Activated T-helper 2 cell treated with anti-CD3 and anti-CD28 coated beads, Interferon-gamma antibody, Interleukin-2, Interleukin-4, amounts not matched to agents 10 μg/mL and 5 μg/mL and 100 μg/mL, durations not matched to agents 14 hours and 24 hours and 36 hours (primary cell): Measurements from ENCODE around the gene CYP21A2. TPM values are rescaled to one million over a fixed set of nuclear protein-coding genes. Genes with fewer than 3 reads are reported as not detected.

Experiments
- DNase-seq: peaks from one replicate; pipeline ENCODE4 v3.0.0; 2021; ENCODE audit warnings: low spot score
- H3K27ac Mint-ChIP-seq: one replicate; pipeline ENCODE4 v1.8.0; 2021; ENCODE audit warnings: mixed read lengths
- H3K27me3 Mint-ChIP-seq: one replicate; pipeline ENCODE4 v1.8.0; 2021; ENCODE audit warnings: low read depth, mixed read lengths
- H3K36me3 Mint-ChIP-seq: one replicate; pipeline ENCODE4 v1.8.0; 2021; ENCODE audit warnings: low read depth, mixed read lengths
- H3K4me1 Mint-ChIP-seq: one replicate; pipeline ENCODE4 v1.8.0; 2021; ENCODE audit warnings: low read depth, mixed read lengths
- H3K4me3 Mint-ChIP-seq: one replicate; pipeline ENCODE4 v1.8.0; 2021; ENCODE audit warnings: low read depth, mild to moderate bottlenecking, moderate library complexity, mixed read lengths
- H3K9me3 Mint-ChIP-seq: one replicate; pipeline ENCODE4 v1.8.0; 2021; ENCODE audit warnings: mixed read lengths
- intact Hi-C: fragments of 100-400 bp; cut with micrococcal nuclease; formaldehyde crosslinking; loops from one replicate; pipeline ENCODE4 v1.15.1; 2023
- total RNA-seq: library from RNA; stranded (reverse); gene quantifications from 2 replicates; pipeline ENCODE4 v1.2.3, GENCODE V29; 2022

CYP21A2 gene
- total RNA-seq, 1 donor from 2014 or later, result 0.25 TPM

DNA sequence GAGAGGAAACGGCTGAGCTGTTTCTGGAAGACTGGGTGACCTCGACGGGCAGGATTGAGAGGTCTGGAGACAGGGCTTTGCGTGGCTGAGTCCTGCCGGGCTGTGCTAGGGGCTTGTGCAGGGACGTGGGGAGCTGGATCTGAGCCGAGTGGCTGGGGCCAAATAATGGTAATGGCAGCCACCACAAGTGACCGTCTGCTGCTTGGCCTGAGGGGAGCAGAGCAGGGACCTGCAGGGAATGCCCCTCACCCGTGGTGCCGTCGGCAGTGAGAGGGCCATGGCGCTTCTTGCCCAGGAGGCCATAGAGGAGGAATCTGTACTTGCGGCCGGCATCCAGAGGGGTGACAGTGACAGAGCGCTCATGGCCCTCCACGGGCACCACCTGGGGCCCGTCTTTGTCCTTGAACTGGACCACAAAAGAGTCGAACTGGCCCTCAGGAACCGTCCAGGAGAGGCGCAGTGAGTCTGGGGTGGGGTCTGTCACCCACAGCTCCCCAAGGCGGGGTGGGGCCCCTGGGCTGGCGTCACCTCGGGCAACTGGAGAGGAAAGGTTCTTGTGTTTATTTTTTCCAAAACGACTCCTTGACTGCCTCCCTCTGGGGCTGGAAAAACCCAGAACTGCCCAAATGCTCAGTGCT, 31.8 kb downstream of the CYP21A2 start:
- Mint-ChIP-seq H3K27ac (no peak overlapping the region), H3K9me3 (no peaks in the 10 kb centered on the region), H3K4me3 (no peak overlapping the region), H3K27me3 (peaks cover 5% of the 10 kb centered on the region), H3K4me1 (peaks cover 3% of the 10 kb centered on the region), H3K36me3 (no peaks in the 10 kb centered on the region)
- no peak for DNase-seq
- intact Hi-C loops, result no loop called here

DNA sequence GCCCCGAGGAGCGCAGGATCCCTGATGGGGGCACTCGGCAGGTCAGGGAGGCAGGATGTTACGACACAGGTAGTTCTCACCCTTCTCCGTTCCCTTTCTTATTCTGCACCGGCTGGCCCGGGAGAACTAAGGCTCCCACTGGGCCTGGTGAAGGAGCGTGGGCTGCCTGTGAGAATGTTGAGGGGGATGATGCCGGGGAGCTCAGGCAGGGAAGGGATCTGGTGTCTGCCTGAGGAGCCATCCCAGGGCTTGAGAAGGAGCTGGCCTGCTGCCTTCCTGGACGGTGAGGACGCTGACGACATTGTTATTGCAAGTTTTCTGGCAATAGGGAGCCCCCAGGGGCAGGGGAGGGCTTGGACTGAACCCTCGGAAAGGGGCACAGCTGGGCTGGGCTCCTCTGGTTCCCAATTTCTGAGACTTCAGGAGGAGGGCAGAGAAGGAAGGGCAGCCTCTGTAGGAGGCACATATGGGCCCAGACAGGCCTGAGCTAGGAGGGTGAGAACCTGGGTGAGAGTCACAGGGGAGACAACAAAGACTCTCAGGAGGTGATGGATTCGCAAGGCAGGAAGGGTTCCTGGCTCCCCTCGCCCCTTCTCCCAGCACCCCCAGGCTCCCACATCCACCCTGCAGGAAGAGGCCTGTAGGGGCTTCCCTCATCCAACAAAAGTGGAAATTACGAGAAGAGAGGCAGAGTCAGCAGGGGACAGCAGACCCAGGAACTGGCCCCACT, 32.8 kb downstream of the CYP21A2 start:
- no peaks in the 10 kb centered on the region for H3K4me1 Mint-ChIP-seq
- H3K27ac Mint-ChIP-seq, result no peak overlapping the region
- H3K4me3 Mint-ChIP-seq, result no peak overlapping the region
- peaks cover 8% of the 10 kb centered on the region for H3K27me3 Mint-ChIP-seq
- intact Hi-C loops, result no loop called here
- no peaks in the 10 kb centered on the region for H3K9me3 Mint-ChIP-seq
- no peak for DNase-seq
- H3K36me3 Mint-ChIP-seq, result no peaks in the 10 kb centered on the region

DNA sequence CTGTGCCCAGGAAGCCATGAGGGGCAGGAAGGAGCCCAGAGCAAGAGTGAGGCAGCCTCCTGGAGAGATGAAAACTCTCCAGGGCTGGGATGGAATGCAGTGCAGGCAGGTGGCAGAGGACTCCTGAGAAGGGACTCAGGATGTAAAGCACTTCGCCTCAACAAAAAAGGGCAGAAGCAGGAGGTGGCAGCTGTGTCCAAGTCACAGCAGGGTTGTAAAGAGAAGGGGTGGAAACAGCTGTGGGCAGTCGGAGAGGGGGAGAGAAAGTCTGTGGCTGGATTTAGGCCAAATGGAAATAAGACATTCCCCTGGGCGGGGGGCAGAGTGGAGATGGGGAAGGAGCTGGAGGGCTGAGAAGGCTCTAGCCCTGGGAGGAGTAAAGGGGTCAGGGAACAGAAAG, 34.9 kb downstream of the CYP21A2 start:
- Mint-ChIP-seq H3K9me3 (no peaks in the 10 kb centered on the region), H3K4me1 (no peaks in the 10 kb centered on the region)

DNA sequence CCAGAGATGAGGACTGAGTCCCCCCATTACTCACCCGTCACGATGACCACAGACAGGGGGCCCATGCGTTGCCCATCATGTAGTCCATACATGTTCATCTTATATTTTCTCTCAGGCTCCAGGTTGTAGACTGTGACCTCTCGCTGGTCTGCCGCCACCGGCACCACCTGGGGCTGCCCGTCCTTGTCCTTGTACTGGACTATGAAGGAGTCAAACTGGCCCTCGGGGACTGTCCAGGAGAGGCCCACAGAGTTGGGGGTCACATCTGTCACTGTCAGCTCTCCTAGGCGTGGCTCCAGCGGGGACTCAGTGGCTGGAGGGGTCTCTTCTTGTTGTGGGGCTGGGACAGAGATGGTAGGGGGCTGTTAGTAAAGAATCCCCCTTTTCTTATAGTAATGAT, 35.4 kb downstream of the CYP21A2 start:
- DNase-seq, result no peak
- Mint-ChIP-seq H3K9me3 (no peaks in the 10 kb centered on the region), H3K4me1 (no peaks in the 10 kb centered on the region), H3K4me3 (no peak overlapping the region), H3K27me3 (peaks cover 10% of the 10 kb centered on the region), H3K36me3 (no peaks in the 10 kb centered on the region), H3K27ac (no peak overlapping the region)
- intact Hi-C loops, result no loop called here

More for the DNA sequence above, 34.9 kb downstream of the CYP21A2 start:
- H3K27ac Mint-ChIP-seq, result no peak overlapping the region
- intact Hi-C loops, result no loop called here
- H3K27me3 Mint-ChIP-seq, result peaks cover 10% of the 10 kb centered on the region
- H3K4me3 Mint-ChIP-seq, result no peak overlapping the region
- H3K36me3 Mint-ChIP-seq, result no peaks in the 10 kb centered on the region
- no peak for DNase-seq

DNA sequence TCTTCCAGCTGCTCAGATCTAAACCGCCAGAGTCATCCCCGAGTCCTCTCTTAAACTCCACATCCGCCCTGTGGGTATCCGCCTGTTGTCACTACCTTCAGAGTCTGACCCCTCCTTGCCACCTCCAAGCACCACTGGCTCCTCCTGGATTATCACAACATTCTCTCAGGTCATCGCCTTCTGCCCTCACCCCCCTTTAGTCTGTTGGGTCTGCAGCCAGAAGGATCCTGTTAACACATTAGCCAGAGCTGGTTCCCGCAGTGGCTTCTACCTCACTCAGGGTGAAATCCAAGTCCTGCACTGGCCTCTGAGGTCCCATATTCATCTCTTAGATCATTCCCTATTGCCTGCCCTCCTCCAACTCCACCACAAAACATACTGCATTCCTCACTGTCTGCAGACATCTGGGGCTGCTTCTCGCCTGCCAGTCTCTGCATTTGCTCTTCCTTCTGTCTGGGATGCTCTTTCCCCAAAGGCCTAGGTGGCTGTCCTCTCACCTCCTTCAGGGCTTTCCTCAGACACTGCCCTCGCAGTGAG, 36.8 kb downstream of the CYP21A2 start:
- DNase-seq, result no peak
- Mint-ChIP-seq H3K4me3 (no peak overlapping the region), H3K9me3 (no peaks in the 10 kb centered on the region), H3K27ac (no peak overlapping the region), H3K4me1 (no peaks in the 10 kb centered on the region), H3K27me3 (peaks cover 10% of the 10 kb centered on the region), H3K36me3 (no peaks in the 10 kb centered on the region)
- intact Hi-C loops, result no loop called here

DNA sequence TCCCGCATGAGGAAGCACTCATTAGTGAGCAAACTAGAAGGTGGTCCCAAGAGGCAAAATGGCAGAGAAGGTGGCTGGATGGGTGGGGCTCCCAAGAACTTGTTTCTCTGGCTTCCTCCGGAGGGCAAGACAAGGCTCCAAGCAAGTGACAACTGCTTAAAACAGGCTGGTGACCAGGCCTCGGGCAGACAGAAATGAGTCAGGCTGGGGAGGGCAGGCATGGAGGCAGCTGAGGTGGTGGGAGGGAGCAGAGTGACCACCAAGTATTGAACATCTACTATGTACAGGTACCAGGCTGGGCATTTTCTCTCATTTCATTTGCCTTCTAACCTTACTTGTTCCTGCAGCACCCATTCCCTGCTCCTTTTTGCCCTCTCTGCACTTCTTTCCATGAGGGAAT, 37.6 kb downstream of the CYP21A2 start:
- DNase-seq, result no peak
- H3K27me3 Mint-ChIP-seq, result peaks cover 15% of the 10 kb centered on the region
- H3K27ac Mint-ChIP-seq, result no peak overlapping the region
- no peaks in the 10 kb centered on the region for H3K9me3 Mint-ChIP-seq
- H3K36me3 Mint-ChIP-seq, result no peaks in the 10 kb centered on the region
- H3K4me3 Mint-ChIP-seq, result no peak overlapping the region
- intact Hi-C loops, result no loop called here
- no peaks in the 10 kb centered on the region for H3K4me1 Mint-ChIP-seq

DNA sequence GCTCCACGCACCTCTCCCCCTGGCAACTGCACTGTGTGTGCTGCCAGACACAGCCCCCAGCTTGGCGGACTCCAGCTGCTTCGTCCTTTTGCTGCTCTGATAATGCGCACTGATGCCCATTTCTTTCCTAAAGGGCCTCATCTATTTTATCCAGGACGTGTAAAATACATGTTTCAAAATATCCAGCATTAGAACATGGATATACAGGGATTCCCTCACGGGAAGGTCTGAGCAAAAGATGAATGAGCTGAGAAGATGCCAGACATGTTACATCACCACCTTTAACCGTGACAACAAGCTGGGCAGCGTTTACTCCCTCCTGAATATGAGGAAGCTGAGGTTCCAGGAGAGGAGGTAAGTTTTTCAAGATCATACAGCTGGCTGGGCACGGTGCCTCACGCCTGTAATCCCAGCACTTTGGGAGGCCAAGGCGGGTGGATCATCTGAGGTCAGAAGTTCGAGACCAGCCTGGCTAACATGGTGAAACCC, 38.1 kb downstream of the CYP21A2 start:
- Mint-ChIP-seq H3K4me3 (no peak overlapping the region), H3K4me1 (no peaks in the 10 kb centered on the region), H3K36me3 (no peaks in the 10 kb centered on the region), H3K9me3 (no peaks in the 10 kb centered on the region), H3K27ac (no peak overlapping the region), H3K27me3 (peaks cover 18% of the 10 kb centered on the region)
- no peak for DNase-seq
- intact Hi-C loops, result no loop called here

DNA sequence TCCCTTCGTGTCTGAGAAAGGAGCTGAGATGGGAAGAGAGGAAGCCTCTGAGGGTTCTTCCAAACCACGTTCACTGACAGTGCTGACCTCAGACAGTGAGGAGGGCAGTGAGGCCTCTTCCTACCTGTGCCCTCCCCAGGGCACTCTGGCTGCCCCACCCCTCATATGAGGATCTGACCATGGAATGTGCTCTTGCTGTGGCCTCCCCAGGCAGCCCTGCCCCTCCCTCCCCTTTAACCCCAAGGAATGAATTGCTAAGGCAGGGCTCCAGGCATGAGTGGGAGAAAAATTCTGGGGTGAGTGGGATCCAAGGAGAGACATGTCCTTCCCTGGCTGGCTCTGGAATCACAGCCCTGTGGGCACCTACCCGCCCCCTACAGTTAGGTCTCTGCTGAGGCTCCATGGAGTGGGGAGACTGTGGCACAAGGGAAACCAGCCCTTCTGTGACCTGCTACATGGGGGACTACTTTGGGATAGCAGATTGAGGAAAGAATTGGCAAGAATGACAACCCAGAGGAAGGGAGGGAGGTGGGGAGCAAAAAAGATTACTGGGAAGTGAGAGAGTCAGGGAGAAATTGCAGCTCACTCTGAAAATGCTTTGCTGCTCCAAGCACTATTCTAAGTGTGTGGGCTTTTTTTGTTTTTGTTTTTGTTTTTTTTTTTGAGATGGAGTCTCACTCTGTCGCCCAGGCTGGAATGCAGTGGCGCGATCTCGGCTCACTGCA, 41.5 kb downstream of the CYP21A2 start:
- Mint-ChIP-seq H3K4me3 (no peak overlapping the region), H3K36me3 (no peaks in the 10 kb centered on the region), H3K27me3 (peaks cover 39% of the 10 kb centered on the region), H3K27ac (no peak overlapping the region), H3K9me3 (no peaks in the 10 kb centered on the region), H3K4me1 (no peaks in the 10 kb centered on the region)
- no peak for DNase-seq
- intact Hi-C loops, result no loop called here

DNA sequence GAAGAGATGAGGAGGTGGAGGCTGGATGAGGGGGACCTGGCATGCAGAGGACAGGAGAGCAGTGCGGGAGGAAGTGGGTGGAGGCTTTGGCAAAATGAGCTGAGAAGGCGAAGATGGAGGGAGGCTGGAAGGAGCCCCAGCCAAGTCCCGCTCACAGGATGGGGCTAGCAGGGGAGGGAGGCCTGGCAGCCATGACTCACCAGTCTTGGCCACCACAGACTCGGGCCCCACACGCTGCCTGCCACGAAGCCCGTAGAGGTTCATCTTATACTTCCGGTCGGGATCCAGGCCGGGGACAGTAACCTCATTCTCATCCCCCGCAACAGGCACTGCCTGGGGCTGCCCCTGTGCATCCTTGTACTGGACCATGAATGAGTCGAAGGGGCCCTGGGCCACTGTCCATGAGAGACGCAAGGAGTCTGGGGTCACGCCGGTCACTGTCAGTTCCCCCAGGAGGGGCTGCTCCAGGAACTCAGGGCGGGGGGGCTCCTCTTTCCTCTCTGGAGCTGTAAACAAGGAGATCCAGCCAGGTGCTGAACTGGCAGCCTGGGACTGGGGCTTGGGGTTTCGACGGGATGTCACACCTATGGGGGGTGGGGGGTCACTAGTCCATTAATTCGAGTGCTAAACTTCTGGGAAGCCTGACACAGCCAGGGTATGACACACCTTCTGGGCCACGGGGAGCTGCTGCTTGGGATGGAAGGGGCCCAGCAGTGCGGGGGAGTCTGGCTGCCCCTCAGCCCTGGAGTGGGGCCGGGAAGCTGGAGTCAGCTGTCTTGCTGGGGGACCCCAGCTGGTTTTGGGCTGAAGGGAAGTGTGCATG, 43.2 kb downstream of the CYP21A2 start:
- peaks cover 4% of the 10 kb centered on the region for H3K4me1 Mint-ChIP-seq
- H3K27me3 Mint-ChIP-seq, result peaks cover 45% of the 10 kb centered on the region
- no peaks in the 10 kb centered on the region for H3K9me3 Mint-ChIP-seq
- no peaks in the 10 kb centered on the region for H3K36me3 Mint-ChIP-seq
- DNase-seq, result no peak
- H3K4me3 Mint-ChIP-seq, result no peak overlapping the region
- H3K27ac Mint-ChIP-seq, result no peak overlapping the region
- intact Hi-C loops, result no loop called here

DNA sequence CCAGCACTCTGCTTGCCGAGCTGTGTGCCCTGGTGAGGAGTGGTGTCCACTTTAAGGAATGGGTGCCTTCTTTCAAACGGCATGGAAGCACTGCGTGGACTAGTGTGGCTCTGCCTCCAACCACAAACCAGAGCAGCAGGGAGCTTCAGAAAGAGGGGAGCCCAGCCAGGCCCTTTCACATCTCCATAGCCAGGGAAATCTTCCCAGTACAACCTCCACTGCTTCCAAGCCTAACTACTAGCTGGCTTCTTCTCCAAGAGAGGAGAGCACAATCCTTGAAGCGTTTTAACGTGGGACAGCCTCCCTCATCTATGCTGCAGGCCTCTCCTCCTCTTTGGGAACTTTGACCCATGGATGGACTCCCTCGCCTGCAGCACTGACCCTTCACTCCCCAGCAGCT, 44.3 kb downstream of the CYP21A2 start:
- Mint-ChIP-seq H3K4me1 (peaks cover 10% of the 10 kb centered on the region), H3K9me3 (no peaks in the 10 kb centered on the region), H3K36me3 (no peaks in the 10 kb centered on the region), H3K4me3 (no peak overlapping the region), H3K27me3 (peaks cover 49% of the 10 kb centered on the region), H3K27ac (no peak overlapping the region)
- intact Hi-C loops, result no loop called here
- DNase-seq, result no peak

DNA sequence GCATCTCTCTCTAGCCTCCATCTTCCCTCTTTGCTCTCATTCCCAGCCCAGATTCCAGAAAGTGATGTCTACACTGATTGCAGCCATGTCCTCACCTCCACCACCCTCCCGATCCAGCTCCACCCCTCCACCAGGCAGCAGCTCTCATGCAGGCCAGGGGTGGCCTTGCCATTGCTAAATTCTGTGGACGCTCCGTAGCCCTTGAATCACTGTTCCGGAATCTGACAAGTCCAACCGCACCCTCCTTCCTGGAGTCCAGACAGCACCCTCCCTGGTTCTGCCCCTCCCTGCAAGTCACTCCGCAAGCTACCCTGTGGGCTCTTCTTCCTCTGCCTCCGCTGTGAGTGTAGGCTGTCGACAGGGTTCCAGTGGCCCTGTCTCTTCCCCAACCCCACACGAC, 44.7 kb downstream of the CYP21A2 start:
- peaks cover 10% of the 10 kb centered on the region for H3K4me1 Mint-ChIP-seq
- H3K4me3 Mint-ChIP-seq, result no peak overlapping the region
- intact Hi-C loops, result no loop called here
- H3K9me3 Mint-ChIP-seq, result no peaks in the 10 kb centered on the region
- DNase-seq, result no peak
- no peak overlapping the region for H3K27ac Mint-ChIP-seq
- H3K27me3 Mint-ChIP-seq, result peaks cover 47% of the 10 kb centered on the region
- no peaks in the 10 kb centered on the region for H3K36me3 Mint-ChIP-seq
